ENCODE data around the gene ZNF536. TPM values are rescaled to one million over a fixed set of nuclear protein-coding genes. Genes with fewer than 3 reads are reported as not detected.

Gene ZNF536
- total RNA-seq (2021) (not detected in 2 replicates), Bru-seq, nascent RNA (percentile 0 among the genes with signal in this experiment), BruChase-seq, experiment 1, labeled RNA remaining after a 2-hour chase (not detected), BruChase-seq, experiment 2, labeled RNA remaining after a 6-hour chase (not detected)
- long read RNA-seq, result 0 reads

DNA sequence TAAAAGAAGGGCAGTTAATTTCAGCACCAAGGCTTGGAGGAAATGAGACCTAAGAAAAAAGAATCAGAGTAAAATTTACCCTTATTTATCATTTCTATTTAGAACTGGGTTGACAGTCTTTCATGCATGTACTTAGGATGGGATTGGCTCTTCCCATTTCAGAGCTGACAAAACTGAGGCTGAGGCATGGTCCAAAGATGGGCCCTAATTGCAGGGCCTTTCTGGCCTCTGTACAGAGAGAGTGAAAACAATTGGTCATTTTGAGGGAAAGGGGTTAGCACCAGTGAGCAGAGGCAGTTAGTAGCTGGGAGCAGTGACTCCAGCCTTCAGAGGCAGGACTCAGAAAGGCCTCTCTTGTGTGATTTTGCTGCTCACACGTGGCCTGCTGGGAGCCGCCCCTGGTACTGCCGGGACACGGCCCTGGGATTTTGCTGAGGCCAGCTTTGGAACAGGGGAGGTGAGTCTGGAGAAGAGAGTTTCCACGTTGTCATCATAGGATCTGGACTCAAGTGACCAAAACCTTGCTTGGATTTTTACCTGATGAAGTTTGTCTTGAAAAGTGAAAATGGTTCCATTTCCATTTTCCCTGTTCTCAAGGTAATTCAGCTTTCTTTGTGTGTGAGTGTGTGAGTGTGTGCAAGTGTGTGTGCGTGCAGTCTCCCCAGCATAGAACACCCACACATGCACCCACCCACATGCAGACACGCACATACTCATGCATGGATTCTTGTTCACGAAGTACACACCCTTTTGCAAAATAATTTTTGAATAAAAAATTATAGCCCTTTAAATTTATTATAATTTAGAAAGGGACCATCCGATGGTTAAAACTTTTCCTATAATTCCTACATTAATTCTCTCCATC lies at the start of gene ZNF536:
ZNF536 (plus strand) TSS at position 425 of the 865 bp plus-strand sequence. CDS start 71,179 bp downstream, outside the sequence.
- CTCF ChIA-PET, result no interaction called here
- no peak for DNase-seq
- intact Hi-C loops (cut with micrococcal nuclease; ENCODE audit: unreplicated experiment), result no loop called here

DNA sequence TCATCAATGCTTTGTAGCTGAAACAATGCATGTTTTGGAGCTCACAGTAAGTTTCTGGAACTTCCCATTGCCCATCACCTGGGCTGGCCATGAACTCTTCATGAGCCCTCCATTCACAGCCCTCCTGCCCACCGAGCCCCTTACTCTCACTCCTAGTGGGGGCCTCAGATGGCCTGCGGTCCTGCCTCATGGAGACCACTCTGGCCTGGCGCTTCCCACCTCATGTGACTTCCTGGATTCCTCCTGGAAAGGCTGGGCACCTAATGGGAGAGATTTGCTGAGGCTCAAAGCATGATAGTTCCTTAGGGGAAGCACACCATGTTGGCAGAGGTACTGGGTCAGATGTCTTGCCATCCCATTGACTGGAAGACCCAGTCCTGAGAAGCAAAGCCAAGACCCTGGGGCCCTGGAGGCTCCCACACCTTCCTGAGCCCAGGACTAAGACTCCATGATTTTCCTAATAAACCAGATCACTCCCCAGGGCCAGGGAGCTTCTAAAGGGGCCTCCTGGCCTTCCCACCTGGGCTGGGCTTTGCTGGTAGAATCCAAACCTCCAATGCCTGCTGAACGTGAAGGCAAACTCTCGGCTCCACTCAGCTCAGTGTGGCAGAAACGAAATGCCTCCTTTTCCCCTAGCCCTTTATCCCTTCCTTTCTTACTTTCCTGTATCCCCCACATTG lies 49.4 kb upstream of the ZNF536 start:
- no peaks in the 10 kb centered on the region for H3K79me2 ChIP-seq (ENCODE audit: low read depth)
- POLR2A ChIA-PET (ENCODE audit: unreplicated experiment), result no interaction called here
- intact Hi-C loops (cut with micrococcal nuclease; ENCODE audit: unreplicated experiment), result no loop called here
- CTCF ChIA-PET, result no interaction called here
- peaks cover 71% of the 10 kb centered on the region for H3K27me3 ChIP-seq (ENCODE audit: insufficient read depth, low read depth)
- no peak overlapping the region for H2AFZ ChIP-seq
- H3K27ac ChIP-seq, result no peak overlapping the region
- no TSS peak for BruUV-seq (replicated peaks)
- H4K20me1 ChIP-seq (ENCODE audit: insufficient read depth), result no peaks in the 10 kb centered on the region
- H3K4me3 ChIP-seq, result no peak overlapping the region
- TF ChIP-seq EZH2 (IDR thresholded peaks at IDR 0.05; ENCODE audit: low read depth), result no peak
- TF ChIP-seq, protein P1, sequence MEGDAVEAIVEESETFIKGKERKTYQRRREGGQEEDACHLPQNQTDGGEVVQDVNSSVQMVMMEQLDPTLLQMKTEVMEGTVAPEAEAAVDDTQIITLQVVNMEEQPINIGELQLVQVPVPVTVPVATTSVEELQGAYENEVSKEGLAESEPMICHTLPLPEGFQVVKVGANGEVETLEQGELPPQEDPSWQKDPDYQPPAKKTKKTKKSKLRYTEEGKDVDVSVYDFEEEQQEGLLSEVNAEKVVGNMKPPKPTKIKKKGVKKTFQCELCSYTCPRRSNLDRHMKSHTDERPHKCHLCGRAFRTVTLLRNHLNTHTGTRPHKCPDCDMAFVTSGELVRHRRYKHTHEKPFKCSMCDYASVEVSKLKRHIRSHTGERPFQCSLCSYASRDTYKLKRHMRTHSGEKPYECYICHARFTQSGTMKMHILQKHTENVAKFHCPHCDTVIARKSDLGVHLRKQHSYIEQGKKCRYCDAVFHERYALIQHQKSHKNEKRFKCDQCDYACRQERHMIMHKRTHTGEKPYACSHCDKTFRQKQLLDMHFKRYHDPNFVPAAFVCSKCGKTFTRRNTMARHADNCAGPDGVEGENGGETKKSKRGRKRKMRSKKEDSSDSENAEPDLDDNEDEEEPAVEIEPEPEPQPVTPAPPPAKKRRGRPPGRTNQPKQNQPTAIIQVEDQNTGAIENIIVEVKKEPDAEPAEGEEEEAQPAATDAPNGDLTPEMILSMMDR (conservative IDR thresholded peaks at IDR 0.05), result no peak
- no peaks in the 10 kb centered on the region for H3F3A ChIP-seq (ENCODE audit: insufficient read depth, low read depth)
- no peaks in the 10 kb centered on the region for H3K4me1 ChIP-seq (replicated peaks; ENCODE audit: insufficient read depth)
- no peaks in the 10 kb centered on the region for H3K9me3 ChIP-seq (ENCODE audit: insufficient read depth, low read depth)
- H3K4me2 ChIP-seq, result no peak overlapping the region
- DNase-seq, result no peak
- no peaks in the 10 kb centered on the region for H3K9me2 ChIP-seq (ENCODE audit: insufficient read depth)
- no peaks in the 10 kb centered on the region for H3K36me3 ChIP-seq (ENCODE audit: low read depth)

More for the DNA sequence above, at the start of gene ZNF536:
- no peaks in the 10 kb centered on the region for H3K79me2 ChIP-seq (ENCODE audit: low read depth)
- H3K36me3 ChIP-seq (ENCODE audit: low read depth), result no peaks in the 10 kb centered on the region
- H3K9me2 ChIP-seq (ENCODE audit: insufficient read depth), result no peaks in the 10 kb centered on the region
- no peaks in the 10 kb centered on the region for H3F3A ChIP-seq (ENCODE audit: insufficient read depth, low read depth)
- no peak for TF ChIP-seq EZH2 (IDR thresholded peaks at IDR 0.05; ENCODE audit: low read depth)
- TF ChIP-seq, protein P1 (conservative IDR thresholded peaks at IDR 0.05), result no peak
- H3K4me2 ChIP-seq, result no peak within 1 kb of the TSS
- no peaks in the 10 kb centered on the region for H3K9me3 ChIP-seq (ENCODE audit: insufficient read depth, low read depth)
- no peaks in the 10 kb centered on the region for H3K4me1 ChIP-seq (replicated peaks; ENCODE audit: insufficient read depth)
- H2AFZ ChIP-seq, result no peak within 1 kb of the TSS
- no peak within 1 kb of the TSS for H3K4me3 ChIP-seq
- BruUV-seq (replicated peaks), result no TSS peak
- H4K20me1 ChIP-seq (ENCODE audit: insufficient read depth), result no peaks in the 10 kb centered on the region
- POLR2A ChIA-PET (ENCODE audit: unreplicated experiment), result no interaction called here
- H3K27me3 ChIP-seq (ENCODE audit: insufficient read depth, low read depth), result peaks cover 73% of the 10 kb centered on the region
- H3K27ac ChIP-seq, result no peak within 1 kb of the TSS

DNA sequence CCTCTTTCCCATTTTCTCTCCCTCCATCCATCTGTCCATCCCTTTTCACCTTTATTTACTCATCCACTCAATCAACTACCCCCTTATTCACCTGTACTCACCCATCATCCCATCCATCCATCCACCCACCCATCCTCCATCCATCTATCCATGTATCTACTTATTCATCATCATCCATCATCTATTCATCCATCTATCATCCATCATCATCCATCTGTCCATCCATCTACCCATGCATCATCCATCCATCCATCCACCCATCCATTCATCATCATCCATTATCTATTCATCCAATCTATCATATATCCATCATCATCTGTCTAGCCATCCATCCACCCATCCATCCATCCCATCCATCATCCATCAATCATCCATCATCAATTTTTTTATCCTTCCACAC lies 48.3 kb upstream of the ZNF536 start:
- H3K4me1 ChIP-seq (replicated peaks; ENCODE audit: insufficient read depth), result no peaks in the 10 kb centered on the region
- H3K36me3 ChIP-seq (ENCODE audit: low read depth), result no peaks in the 10 kb centered on the region
- ChIA-PET CTCF (no interaction called here), POLR2A (ENCODE audit: unreplicated experiment) (no interaction called here)
- peaks cover 70% of the 10 kb centered on the region for H3K27me3 ChIP-seq (ENCODE audit: insufficient read depth, low read depth)
- H3K9me3 ChIP-seq (ENCODE audit: insufficient read depth, low read depth), result no peaks in the 10 kb centered on the region
- DNase-seq, result no peak
- no peak overlapping the region for H3K27ac ChIP-seq
- intact Hi-C loops (cut with micrococcal nuclease; ENCODE audit: unreplicated experiment), result no loop called here
- no peak overlapping the region for H3K4me2 ChIP-seq
- H3F3A ChIP-seq (ENCODE audit: insufficient read depth, low read depth), result no peaks in the 10 kb centered on the region
- H3K4me3 ChIP-seq, result no peak overlapping the region
- no peak for TF ChIP-seq EZH2 (IDR thresholded peaks at IDR 0.05; ENCODE audit: low read depth)
- TF ChIP-seq, protein P1 (conservative IDR thresholded peaks at IDR 0.05), result no peak
- H2AFZ ChIP-seq, result no peak overlapping the region
- H4K20me1 ChIP-seq (ENCODE audit: insufficient read depth), result no peaks in the 10 kb centered on the region
- BruUV-seq (replicated peaks), result no TSS peak
- no peaks in the 10 kb centered on the region for H3K79me2 ChIP-seq (ENCODE audit: low read depth)
- H3K9me2 ChIP-seq (ENCODE audit: insufficient read depth), result no peaks in the 10 kb centered on the region
